Heart right ventricle (tissue), 12 donors: ENCODE results near the gene LILRB2. TPM values are rescaled to one million over a fixed set of nuclear protein-coding genes. Genes with fewer than 3 reads are reported as not detected.

Experiments used
- microRNA-seq, 2 donors: library from miRNA; unstranded; fragments of <30 nt; microRNA quantifications; one replicate each; pipeline ENCODE4 v1.2.0, GENCODE V29; 2021
- polyA plus RNA-seq, 2 donors: library from polyadenylated mRNA; stranded (reverse); fragments of 200-250 nt; gene quantifications; one replicate each; pipeline ENCODE4 v1.2.3, GENCODE V29; 2013
- total RNA-seq, 10 donors: library from RNA; stranded (reverse); fragmentation: NEBNext Ultra II Directional in 3 of 10; extraction: Animal tissue kit (Norgen Biotek cat#: 25700) in 3 of 10; gene quantifications; one replicate each; pipeline versions ENCODE4 v1.2.1 to v1.2.4, GENCODE V29; 2021 to 2023
- donor health status: ischemic (EF 13 %, LVEDD 7.1; RV severe dilation, severe dysfunction).
- donor health status: healthy with polysubstance abuse.
- donor health status: DM: no; HTN: yes; CAD: no.
- donor health status: DM: no; HTN: no; CAD: no.
- donor health status: ischemic (EF 25% LVEDD 6.9; RV normal size, moderate dysfunction).
- donor health status: ischemic (EF 25% LVEDD 5.7; RV mildly dilated, moderate dysfunction).
- donor health status: healthy.
- donor health status: nonischemic (EF 11% LVEDD 7.7; RV severe dilation, severe dysfunction).
- donor health status: DM: yes; HTN: yes; CAD: no.
- donor health status: PGD.
- donor health status: ischemic (EF 29% LVEDD 5.4; RV normal size, mild dysfunction).
- donor health status: nonischemic (EF 23%, LVEDD 6.1; RV moderate dilation, normal function).

The LILRB2 gene
- total and polyA plus RNA-seq, 12 donors: 1.1 to 20.1 (median 2.4) TPM

Small RNA genes within 50 kb of the gene (microRNA-seq; reads per million reads assigned to microRNA genes)
- gene MIR4752: 0 reads per million in 2 donors

Other genes with a start within 250 kb of the LILRB2 start
- gene VSTM1, start 217.2 kb downstream of the LILRB2 start, total RNA-seq: under 1 TPM in 2 of 10 donors, not detected in 8; 0.33 to 0.60 TPM
- not detected for gene VSTM1, start 217.2 kb downstream of the LILRB2 start, polyA plus RNA-seq
- not detected for gene TARM1, start 199.7 kb downstream of the LILRB2 start, total RNA-seq
- gene TARM1, start 199.7 kb downstream of the LILRB2 start, polyA plus RNA-seq: not detected
- 1 to 10 TPM in 3 of 10 donors, under 1 TPM in 6, not detected in 1; 0.23 to 5.3 (median 0.40) TPM for gene OSCAR, start 180.3 kb downstream of the LILRB2 start, total RNA-seq
- 1 to 10 TPM in 1 of 2 donors, under 1 TPM in 1; 0.22 to 1.0 TPM for gene OSCAR, start 180.3 kb downstream of the LILRB2 start, polyA plus RNA-seq
- 100 to 1,000 TPM; 239 to 518 (median 360) TPM for gene NDUFA3, start 178.3 kb downstream of the LILRB2 start, total RNA-seq
- 1,000 to 10,000 TPM in 1 of 2 donors, 100 to 1,000 TPM in 1; 335 to 3,395 TPM for gene NDUFA3, start 178.3 kb downstream of the LILRB2 start, polyA plus RNA-seq
- 10 to 100 TPM; 11.0 to 16.8 (median 12.9) TPM for gene TFPT, start 165.5 kb downstream of the LILRB2 start, total RNA-seq
- gene TFPT, start 165.5 kb downstream of the LILRB2 start, polyA plus RNA-seq: 10 to 100 TPM; 26.0 to 33.8 TPM
- gene PRPF31, start 165.4 kb downstream of the LILRB2 start, total RNA-seq: 10 to 100 TPM; 35.9 to 46.4 (median 43.0) TPM
- 10 to 100 TPM; 52.1 to 52.8 TPM for gene PRPF31, start 165.4 kb downstream of the LILRB2 start, polyA plus RNA-seq
- gene CNOT3, start 143.3 kb downstream of the LILRB2 start, total RNA-seq: 10 to 100 TPM; 16.0 to 25.9 (median 20.9) TPM
- 10 to 100 TPM; 14.5 to 27.8 TPM for gene CNOT3, start 143.3 kb downstream of the LILRB2 start, polyA plus RNA-seq
- 1 to 10 TPM; 5.4 to 8.4 (median 6.9) TPM for gene LENG1, start 121.4 kb downstream of the LILRB2 start, total RNA-seq
- gene LENG1, start 121.4 kb downstream of the LILRB2 start, polyA plus RNA-seq: 10 to 100 TPM; 14.6 to 16.9 TPM
- gene TMC4, start 108.0 kb downstream of the LILRB2 start, total RNA-seq: 1 to 10 TPM in 9 of 10 donors, under 1 TPM in 1; 0.59 to 5.5 (median 2.1) TPM
- gene TMC4, start 108.0 kb downstream of the LILRB2 start, polyA plus RNA-seq: 10 to 100 TPM in 1 of 2 donors, 1 to 10 TPM in 1; 1.6 to 11.6 TPM
- gene MBOAT7, start 91.5 kb downstream of the LILRB2 start, total RNA-seq: 10 to 100 TPM; 12.3 to 29.4 (median 15.5) TPM
- gene MBOAT7, start 91.5 kb downstream of the LILRB2 start, polyA plus RNA-seq: 10 to 100 TPM in 1 of 2 donors, 1 to 10 TPM in 1; 7.7 to 17.0 TPM
- 10 to 100 TPM; 12.1 to 24.0 (median 19.3) TPM for gene TSEN34, start 89.8 kb downstream of the LILRB2 start, total RNA-seq
- gene TSEN34, start 89.8 kb downstream of the LILRB2 start, polyA plus RNA-seq: 10 to 100 TPM in 1 of 2 donors, 1 to 10 TPM in 1; 5.6 to 38.0 TPM
- gene RPS9, start 80.3 kb downstream of the LILRB2 start, total RNA-seq: 100 to 1,000 TPM; 550 to 734 (median 603) TPM
- 1,000 to 10,000 TPM; 1,335 to 2,571 TPM for gene RPS9, start 80.3 kb downstream of the LILRB2 start, polyA plus RNA-seq
- gene LILRB3, start 58.1 kb downstream of the LILRB2 start, total RNA-seq: 10 to 100 TPM in 1 of 10 donors, 1 to 10 TPM in 6, under 1 TPM in 3; 0.71 to 18.3 (median 2.0) TPM
- gene LILRB3, start 58.1 kb downstream of the LILRB2 start, polyA plus RNA-seq: 1 to 10 TPM; 2.5 TPM
- gene LILRA6, start 38.3 kb downstream of the LILRB2 start, total RNA-seq: 1 to 10 TPM in 6 of 10 donors, under 1 TPM in 3, not detected in 1; 0.48 to 9.4 (median 1.3) TPM
- 1 to 10 TPM; 1.1 to 1.5 TPM for gene LILRA6, start 38.3 kb downstream of the LILRB2 start, polyA plus RNA-seq
- gene LILRB5, start 23.8 kb downstream of the LILRB2 start, total RNA-seq: 10 to 100 TPM in 2 of 10 donors, 1 to 10 TPM in 8; 1.6 to 10.6 (median 3.2) TPM
- 1 to 10 TPM; 1.8 to 9.1 TPM for gene LILRB5, start 23.8 kb downstream of the LILRB2 start, polyA plus RNA-seq
- gene LILRA5, start 32.1 kb upstream of the LILRB2 start, total RNA-seq: 1 to 10 TPM in 6 of 10 donors, under 1 TPM in 4; 0.26 to 8.5 (median 1.3) TPM
- 1 to 10 TPM in 1 of 2 donors, under 1 TPM in 1; 0.37 to 3.7 TPM for gene LILRA5, start 32.1 kb upstream of the LILRB2 start, polyA plus RNA-seq
- gene LILRA4, start 58.1 kb upstream of the LILRB2 start, total RNA-seq: 1 to 10 TPM in 1 of 10 donors, not detected in 9; 1.6 TPM
- not detected for gene LILRA4, start 58.1 kb upstream of the LILRB2 start, polyA plus RNA-seq
- gene LAIR1, start 83.8 kb upstream of the LILRB2 start, total RNA-seq: 10 to 100 TPM in 2 of 10 donors, 1 to 10 TPM in 8; 2.1 to 36.3 (median 4.1) TPM
- 1 to 10 TPM; 5.1 to 5.3 TPM for gene LAIR1, start 83.8 kb upstream of the LILRB2 start, polyA plus RNA-seq
- gene TTYH1, start 134.4 kb upstream of the LILRB2 start, total RNA-seq: 1 to 10 TPM in 5 of 10 donors, under 1 TPM in 5; 0.37 to 4.3 (median 1.0) TPM
- 1 to 10 TPM; 1.8 to 3.1 TPM for gene TTYH1, start 134.4 kb upstream of the LILRB2 start, polyA plus RNA-seq
- 10 to 100 TPM; 45.5 to 76.2 (median 56.8) TPM for gene LENG8, start 168.1 kb upstream of the LILRB2 start, total RNA-seq
- gene LENG8, start 168.1 kb upstream of the LILRB2 start, polyA plus RNA-seq: 100 to 1,000 TPM in 1 of 2 donors, 10 to 100 TPM in 1; 34.3 to 194 TPM
- gene LENG9, start 182.7 kb upstream of the LILRB2 start, total RNA-seq: 1 to 10 TPM; 1.0 to 4.2 (median 1.5) TPM
- 1 to 10 TPM; 1.6 to 2.6 TPM for gene LENG9, start 182.7 kb upstream of the LILRB2 start, polyA plus RNA-seq
- gene CDC42EP5, start 192.2 kb upstream of the LILRB2 start, total RNA-seq: 10 to 100 TPM in 5 of 10 donors, 1 to 10 TPM in 5; 5.3 to 22.8 (median 9.7) TPM
- gene CDC42EP5, start 192.2 kb upstream of the LILRB2 start, polyA plus RNA-seq: 10 to 100 TPM; 11.2 to 21.9 TPM
- 1 to 10 TPM in 1 of 10 donors, under 1 TPM in 1, not detected in 8; 0.76 to 2.5 TPM for gene LAIR2, start 221.7 kb upstream of the LILRB2 start, total RNA-seq
- gene LAIR2, start 221.7 kb upstream of the LILRB2 start, polyA plus RNA-seq: not detected